BE2C (cell line): ENCODE data around the gene MGARP.
"Not testable (repeated sequence)": the region's sequence is repeated elsewhere in the genome, so short reads cannot be mapped to it uniquely, and the experiment has no call there.

Experiments used
- DNase-seq: peaks from one replicate; pipeline ENCODE4 v3.0.0-alpha.2; 2020
- H3K27me3 ChIP-seq: fragments of 250-450 bp; sonication (Bioruptor Pico); 2 replicates; pipeline ENCODE4 v1.5.1; 2020; ENCODE audit warnings: mild to moderate bottlenecking
- H3K36me3 ChIP-seq: fragments of 250-450 bp; sonication (Bioruptor Pico); 2 replicates; pipeline ENCODE4 v1.5.1; 2020; ENCODE audit warnings: mild to moderate bottlenecking
- H3K4me1 ChIP-seq: fragments of 250-450 bp; sonication (Bioruptor Pico); 2 replicates; pipeline ENCODE4 v1.5.1; 2020
- H3K4me3 ChIP-seq: 2 replicates; pipeline ENCODE4 v1.5.1; 2011; ENCODE audit warnings: low read depth, low read length
- H3K9me3 ChIP-seq: fragments of 250-450 bp; sonication (Bioruptor Pico); 2 replicates; pipeline ENCODE4 v1.5.1; 2020
- CTCF ChIP-seq: IDR thresholded peaks from 2 replicates; pipeline ENCODE4 v1.5.1; 2012; ENCODE audit warnings: mild to moderate bottlenecking, low read depth, low read length

The MGARP gene

DNA sequence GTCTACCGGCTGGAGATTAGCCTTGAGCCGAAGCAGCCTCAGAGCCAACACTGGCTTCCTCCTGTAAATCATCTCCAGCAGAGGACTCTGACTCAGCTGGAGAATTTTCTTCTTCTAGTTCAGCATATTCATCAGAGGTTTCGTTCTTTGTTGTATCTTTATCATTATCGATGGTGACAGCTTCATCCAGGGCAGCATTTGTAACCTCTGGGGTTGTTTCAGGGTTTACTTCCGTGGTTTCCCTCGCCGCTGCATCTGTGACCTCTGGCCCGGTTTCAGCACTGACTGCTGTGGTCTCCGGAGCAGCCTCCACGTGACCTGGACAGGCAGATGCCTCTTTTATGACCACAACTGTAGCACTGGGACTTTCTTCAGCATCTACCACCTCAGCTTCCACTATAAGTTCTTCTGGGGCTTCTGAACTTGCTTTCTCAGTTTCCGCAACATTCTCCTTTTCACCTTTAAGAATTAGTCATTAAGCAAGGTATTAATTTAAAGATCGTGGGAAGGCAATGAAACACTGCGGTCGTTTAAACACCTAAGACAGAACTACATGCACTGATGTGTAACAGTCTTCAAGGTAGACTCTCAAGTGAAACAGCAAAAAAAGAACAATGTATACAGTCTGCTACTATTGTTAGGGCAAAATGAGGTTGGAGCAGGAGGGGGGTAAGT is 13.3 kb downstream of the MGARP start:
- H3K9me3 ChIP-seq: no peaks in the 10 kb centered on the region
- peaks cover 5% of the 10 kb centered on the region; the same call in 1 of the 2 replicates for H3K4me1 ChIP-seq
- no peak; the same call in 1 of the 2 replicates for TF ChIP-seq CTCF
- H3K4me3 ChIP-seq: peak overlapping the region; percentile 50
- no peaks in the 10 kb centered on the region for H3K27me3 ChIP-seq
- H3K36me3 ChIP-seq: no peaks in the 10 kb centered on the region
- DNase-seq: peak; percentile 59

GRCh38 chr4:139266208-139266582 is 13.8 kb downstream of the MGARP start:
- H3K4me3 ChIP-seq: peak overlapping the region; percentile 50
- no peak for TF ChIP-seq CTCF
- H3K4me1 ChIP-seq: peaks cover 5% of the 10 kb centered on the region; the same call in 1 of the 2 replicates
- DNase-seq: no peak
- no peaks in the 10 kb centered on the region for H3K9me3 ChIP-seq
- H3K27me3 ChIP-seq: no peaks in the 10 kb centered on the region
- no peaks in the 10 kb centered on the region for H3K36me3 ChIP-seq

GRCh38 chr4:139265654-139266053 is 14.4 kb downstream of the MGARP start:
- H3K27me3 ChIP-seq: no peaks in the 10 kb centered on the region
- H3K36me3 ChIP-seq: no peaks in the 10 kb centered on the region
- TF ChIP-seq CTCF: no peak
- H3K4me3 ChIP-seq: no peak overlapping the region
- DNase-seq: no peak
- no peaks in the 10 kb centered on the region for H3K9me3 ChIP-seq
- peaks cover 5% of the 10 kb centered on the region; the same call in 1 of the 2 replicates for H3K4me1 ChIP-seq

- no peak for TF ChIP-seq CTCF
- Histone ChIP-seq H3K27me3 (no peaks in the 10 kb centered on the region), H3K4me1 (no peaks in the 10 kb centered on the region), H3K36me3 (no peaks in the 10 kb centered on the region), H3K9me3 (no peaks in the 10 kb centered on the region), H3K4me3 (no peak overlapping the region)
- DNase-seq: no peak
Observed at GRCh38 chr4:139256349-139256748, 23.7 kb downstream of the MGARP start.

- H3K36me3 ChIP-seq, H3K4me3 ChIP-seq, H3K9me3 ChIP-seq, H3K27me3 ChIP-seq, DNase-seq, H3K4me1 ChIP-seq: not testable (repeated sequence)
Observed at GRCh38 chr4:139255581-139255980, 24.4 kb downstream of the MGARP start.

GRCh38 chr4:139253713-139254112 is 26.3 kb downstream of the MGARP start:
- no peak for TF ChIP-seq CTCF
- DNase-seq: no peak
- Histone ChIP-seq H3K4me1 (no peaks in the 10 kb centered on the region), H3K4me3 (no peak overlapping the region), H3K36me3 (no peaks in the 10 kb centered on the region), H3K9me3 (no peaks in the 10 kb centered on the region), H3K27me3 (no peaks in the 10 kb centered on the region)
